GM12801 (cell line): Measurements from ENCODE around the gene MOCS1.

ENCODE experiments used
- TF ChIP-seq, protein P1 (sequence below): IDR thresholded peaks from one replicate; pipeline ENCODE4 v1.5.1; 2011; ENCODE audit warnings: control low read depth; ENCODE audit not compliant: insufficient read length; ENCODE audit errors: extremely low read depth

MOCS1 gene

DNA sequence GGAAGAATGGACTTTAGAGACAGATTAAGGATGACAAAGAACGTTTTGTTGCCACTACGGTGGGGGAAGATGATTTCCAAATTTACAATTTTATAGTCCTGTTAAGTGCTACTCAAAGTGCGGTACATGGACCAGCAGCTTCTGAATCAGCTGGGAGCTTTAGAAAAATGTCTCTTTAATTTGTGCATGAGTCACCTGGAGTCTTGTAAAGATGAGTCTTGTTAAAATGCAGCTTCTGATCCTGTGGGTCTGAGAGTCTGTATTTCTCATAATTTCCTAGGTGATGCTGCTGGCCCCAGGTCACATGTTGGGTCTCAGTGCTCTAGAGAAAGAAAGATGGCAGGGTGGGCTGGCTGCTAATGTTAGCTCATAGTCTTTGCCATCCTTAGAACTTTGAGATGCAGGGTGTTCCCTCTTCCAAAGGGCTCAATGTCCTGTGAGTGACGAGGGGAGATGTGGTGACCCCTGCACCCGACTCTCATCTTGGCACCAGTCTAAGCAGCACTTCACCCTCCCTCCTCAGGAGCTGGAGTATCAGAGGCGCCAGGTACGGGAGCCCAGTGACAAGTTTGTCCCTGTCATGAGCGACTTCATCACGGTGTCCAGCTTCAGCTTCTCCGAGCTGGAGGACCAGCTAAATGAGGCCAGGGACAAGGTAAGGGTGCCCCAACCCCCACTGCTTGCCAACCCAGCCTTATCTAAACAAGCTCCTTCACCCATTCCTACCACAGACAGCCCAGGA is 34.5 kb downstream of the MOCS1 start:
- TF ChIP-seq, protein P1, sequence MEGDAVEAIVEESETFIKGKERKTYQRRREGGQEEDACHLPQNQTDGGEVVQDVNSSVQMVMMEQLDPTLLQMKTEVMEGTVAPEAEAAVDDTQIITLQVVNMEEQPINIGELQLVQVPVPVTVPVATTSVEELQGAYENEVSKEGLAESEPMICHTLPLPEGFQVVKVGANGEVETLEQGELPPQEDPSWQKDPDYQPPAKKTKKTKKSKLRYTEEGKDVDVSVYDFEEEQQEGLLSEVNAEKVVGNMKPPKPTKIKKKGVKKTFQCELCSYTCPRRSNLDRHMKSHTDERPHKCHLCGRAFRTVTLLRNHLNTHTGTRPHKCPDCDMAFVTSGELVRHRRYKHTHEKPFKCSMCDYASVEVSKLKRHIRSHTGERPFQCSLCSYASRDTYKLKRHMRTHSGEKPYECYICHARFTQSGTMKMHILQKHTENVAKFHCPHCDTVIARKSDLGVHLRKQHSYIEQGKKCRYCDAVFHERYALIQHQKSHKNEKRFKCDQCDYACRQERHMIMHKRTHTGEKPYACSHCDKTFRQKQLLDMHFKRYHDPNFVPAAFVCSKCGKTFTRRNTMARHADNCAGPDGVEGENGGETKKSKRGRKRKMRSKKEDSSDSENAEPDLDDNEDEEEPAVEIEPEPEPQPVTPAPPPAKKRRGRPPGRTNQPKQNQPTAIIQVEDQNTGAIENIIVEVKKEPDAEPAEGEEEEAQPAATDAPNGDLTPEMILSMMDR: no peak

DNA sequence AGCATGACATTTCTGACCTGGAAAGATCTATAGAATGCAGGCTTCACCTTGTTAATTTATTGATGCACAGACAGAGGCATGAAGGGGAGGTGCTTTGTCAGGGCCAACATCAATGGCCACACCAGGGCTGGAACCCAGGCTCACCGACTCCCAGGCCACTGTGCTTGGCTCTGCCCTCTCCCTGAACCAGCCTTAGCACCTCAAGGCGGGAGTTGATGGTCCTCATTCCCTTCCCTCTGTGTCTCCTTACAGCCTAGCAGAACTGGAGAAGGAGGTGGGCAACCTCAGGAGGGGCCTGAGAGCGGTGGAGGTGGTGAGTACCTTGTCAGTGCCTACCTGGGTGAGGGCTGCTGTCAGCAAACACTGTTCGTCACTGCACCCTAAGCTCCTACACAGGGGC is 35.6 kb downstream of the MOCS1 start:
- TF ChIP-seq, protein P1: no peak

DNA sequence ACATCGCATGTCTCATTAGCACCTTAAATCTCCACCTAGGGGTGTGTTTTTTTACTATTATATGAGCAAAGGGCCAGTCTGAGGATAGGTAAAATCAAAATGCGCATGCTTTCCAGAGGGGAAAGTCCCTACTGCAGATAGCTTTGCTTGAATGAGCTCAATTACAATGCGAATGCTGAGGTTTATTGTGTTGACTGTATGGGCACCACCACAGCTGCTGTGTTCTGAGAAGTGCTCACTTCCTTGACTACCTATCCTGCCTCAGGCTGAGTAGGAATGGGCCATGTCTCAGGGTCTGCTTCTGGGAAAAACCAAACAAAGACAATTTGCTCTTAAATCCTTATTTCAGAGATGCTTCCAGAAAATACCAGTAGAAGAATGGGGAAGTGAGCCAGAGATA is 36.6 kb downstream of the MOCS1 start:
- TF ChIP-seq, protein P1: no peak

DNA sequence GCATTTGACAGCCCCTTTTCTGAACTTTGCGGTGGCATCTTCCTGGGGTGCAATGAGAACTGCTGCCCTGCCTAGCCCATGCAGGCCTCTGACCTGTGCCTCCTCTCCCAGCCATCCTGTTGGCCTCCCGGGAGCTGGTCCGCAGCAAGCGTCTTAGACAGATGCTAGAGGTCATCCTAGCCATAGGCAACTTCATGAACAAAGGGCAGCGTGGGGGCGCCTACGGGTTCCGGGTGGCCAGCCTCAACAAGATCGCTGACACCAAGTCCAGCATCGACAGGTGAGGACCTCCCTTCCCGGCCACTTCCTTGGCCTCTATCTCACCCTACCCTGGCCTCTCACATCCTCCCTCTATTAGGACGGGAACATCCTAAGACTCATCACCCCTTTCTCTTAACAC is 37.6 kb downstream of the MOCS1 start:
- TF ChIP-seq, protein P1: no peak

DNA sequence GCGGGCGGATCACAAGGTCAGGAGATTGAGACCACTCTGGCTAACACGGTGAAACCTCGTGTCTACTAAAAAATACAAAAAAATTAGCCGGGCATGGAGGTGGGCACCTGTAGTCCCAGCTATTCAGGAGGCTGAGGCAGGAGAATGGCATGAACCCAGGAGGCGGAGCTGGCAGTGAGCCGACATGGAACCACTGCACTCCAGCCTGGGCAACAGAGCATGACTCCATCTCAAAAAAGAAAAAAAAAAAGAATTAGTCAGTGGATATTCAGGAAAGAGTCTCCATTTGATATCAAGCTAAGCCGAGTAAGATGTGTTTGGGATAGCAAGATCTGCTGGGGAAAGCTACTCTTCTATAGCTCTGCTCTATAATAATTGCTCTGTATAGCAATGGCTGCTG is 41.0 kb downstream of the MOCS1 start:
- TF ChIP-seq, protein P1: no peak

DNA sequence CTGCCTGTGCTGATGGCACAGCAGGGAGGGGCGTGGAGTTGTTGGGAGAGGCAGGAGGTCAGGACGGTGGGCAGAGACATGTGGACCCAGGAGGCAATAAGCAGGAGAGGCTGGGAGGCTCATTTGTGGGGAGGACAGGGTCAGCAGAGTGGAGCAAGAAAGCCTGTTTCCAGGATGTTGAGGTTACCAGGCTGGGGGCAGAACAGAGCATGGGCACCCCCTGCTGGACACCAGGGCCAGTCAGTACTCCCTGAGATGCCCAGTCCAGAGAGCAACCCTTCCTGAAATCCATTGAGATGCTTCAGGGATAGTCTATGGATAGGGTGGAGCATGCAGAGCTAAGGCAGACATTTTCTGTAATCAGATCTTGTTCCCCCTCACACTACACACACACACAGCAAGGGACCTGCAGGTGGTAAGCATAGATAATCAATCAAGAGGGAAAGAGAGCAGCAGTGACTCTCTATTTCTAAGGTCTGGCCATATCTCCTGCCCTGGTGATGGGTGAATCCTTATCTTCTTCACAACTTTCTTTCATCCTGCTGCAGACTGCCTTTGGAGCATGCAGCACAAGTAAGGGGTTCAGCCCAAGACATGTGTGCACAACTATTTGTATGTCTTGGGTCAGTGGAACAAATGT is 41.7 kb downstream of the MOCS1 start:
- TF ChIP-seq, protein P1: no peak

DNA sequence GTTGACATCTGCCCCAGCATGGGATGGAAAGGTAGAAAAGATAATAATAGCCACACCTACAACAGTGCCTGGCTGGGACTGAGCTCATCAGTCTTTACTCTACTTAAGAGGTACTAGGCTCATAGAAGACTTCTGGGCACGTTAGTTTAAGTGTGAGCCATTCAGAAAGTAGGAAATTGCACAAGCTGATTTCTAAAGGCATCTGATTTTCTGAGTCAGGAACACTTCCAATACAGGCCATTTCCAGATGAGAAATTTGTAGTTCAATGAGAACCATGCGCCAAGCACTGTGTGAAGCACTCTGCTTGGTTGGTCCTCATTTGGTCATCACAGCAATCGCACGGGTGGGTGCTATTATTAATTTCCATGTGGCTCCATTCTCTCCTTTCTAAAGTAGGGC is 42.3 kb downstream of the MOCS1 start:
- TF ChIP-seq, protein P1: no peak
